Keratinocyte (primary cell): ENCODE measurements around the gene VKORC1.

ENCODE experiments used
- EZH2 ChIP-seq: IDR thresholded peaks from one replicate; pipeline ENCODE4 v1.6.1; 2012; ENCODE audit warnings: inconsistent platforms, mild to moderate bottlenecking, low read length, moderate library complexity
- TF ChIP-seq, protein P1 (sequence below), 3 experiments: IDR thresholded peaks in 1 of 3; conservative IDR thresholded peaks in 1 of 3; optimal IDR thresholded peaks in 1 of 3; 2 replicates in 2 of 3; 3 replicates in 1 of 3; pipeline versions ENCODE3 to v1.5.1; 2011; ENCODE audit warnings: low read length in 3 of 3, mild to moderate bottlenecking in 3 of 3, moderate library complexity in 2 of 3, control low read depth in 1 of 3, inconsistent platforms in 1 of 3; ENCODE audit not compliant: insufficient read depth in 2 of 3; ENCODE audit errors: extremely low read depth in 1 of 3

DNA sequence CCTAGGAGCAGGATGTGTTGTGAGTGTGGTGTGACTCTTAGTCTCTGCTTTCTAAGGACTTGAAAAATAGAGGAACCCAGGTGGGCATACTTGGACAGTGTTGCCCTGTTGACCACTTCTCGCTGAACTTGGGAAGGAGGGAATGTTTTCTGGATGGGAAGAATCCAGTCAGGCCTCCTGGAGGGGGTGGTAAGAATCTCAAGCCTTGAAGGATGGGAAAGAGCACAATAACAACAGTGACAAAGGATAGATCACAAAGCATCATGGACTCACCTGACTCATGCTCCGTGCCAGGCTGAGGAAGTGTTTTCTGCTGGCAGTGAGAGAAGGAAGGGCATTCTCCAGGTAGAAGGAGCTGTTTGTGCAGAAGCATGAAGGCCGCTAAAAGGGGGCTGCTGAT is 31.2 kb upstream of the VKORC1 start:
- TF ChIP-seq, protein P1, sequence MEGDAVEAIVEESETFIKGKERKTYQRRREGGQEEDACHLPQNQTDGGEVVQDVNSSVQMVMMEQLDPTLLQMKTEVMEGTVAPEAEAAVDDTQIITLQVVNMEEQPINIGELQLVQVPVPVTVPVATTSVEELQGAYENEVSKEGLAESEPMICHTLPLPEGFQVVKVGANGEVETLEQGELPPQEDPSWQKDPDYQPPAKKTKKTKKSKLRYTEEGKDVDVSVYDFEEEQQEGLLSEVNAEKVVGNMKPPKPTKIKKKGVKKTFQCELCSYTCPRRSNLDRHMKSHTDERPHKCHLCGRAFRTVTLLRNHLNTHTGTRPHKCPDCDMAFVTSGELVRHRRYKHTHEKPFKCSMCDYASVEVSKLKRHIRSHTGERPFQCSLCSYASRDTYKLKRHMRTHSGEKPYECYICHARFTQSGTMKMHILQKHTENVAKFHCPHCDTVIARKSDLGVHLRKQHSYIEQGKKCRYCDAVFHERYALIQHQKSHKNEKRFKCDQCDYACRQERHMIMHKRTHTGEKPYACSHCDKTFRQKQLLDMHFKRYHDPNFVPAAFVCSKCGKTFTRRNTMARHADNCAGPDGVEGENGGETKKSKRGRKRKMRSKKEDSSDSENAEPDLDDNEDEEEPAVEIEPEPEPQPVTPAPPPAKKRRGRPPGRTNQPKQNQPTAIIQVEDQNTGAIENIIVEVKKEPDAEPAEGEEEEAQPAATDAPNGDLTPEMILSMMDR (optimal IDR thresholded peaks at IDR 0.05 in 1 of 3, IDR thresholded peaks at IDR 0.05 in 1 of 3, conservative IDR thresholded peaks at IDR 0.05 in 1 of 3; ENCODE audit: extremely low read depth in 1 of 3, insufficient read depth in 2 of 3, low read length in 3 of 3), result no peak
- no peak for TF ChIP-seq EZH2
